SK-N-MC (cell line): ENCODE data around the gene CNPY3.

ENCODE experiments used
- EZH2 ChIP-seq: fragments of 200-600 bp; sonication (generic); IDR thresholded peaks from one replicate; pipeline ENCODE4 v1.6.1; 2017; ENCODE audit warnings: antibody characterized with exemption
- FOXP2 ChIP-seq: optimal IDR thresholded peaks from 2 replicates; pipeline ENCODE3; 2011; ENCODE audit warnings: mild to moderate bottlenecking, moderate library complexity; ENCODE audit not compliant: insufficient read depth; ENCODE audit errors: extremely low read length, control extremely low read depth
- POLR2AphosphoS5 ChIP-seq: IDR thresholded peaks from 2 replicates; pipeline ENCODE4 v1.6.1; 2012; ENCODE audit warnings: mild to moderate bottlenecking, low read depth, low read length, borderline replicate concordance

DNA sequence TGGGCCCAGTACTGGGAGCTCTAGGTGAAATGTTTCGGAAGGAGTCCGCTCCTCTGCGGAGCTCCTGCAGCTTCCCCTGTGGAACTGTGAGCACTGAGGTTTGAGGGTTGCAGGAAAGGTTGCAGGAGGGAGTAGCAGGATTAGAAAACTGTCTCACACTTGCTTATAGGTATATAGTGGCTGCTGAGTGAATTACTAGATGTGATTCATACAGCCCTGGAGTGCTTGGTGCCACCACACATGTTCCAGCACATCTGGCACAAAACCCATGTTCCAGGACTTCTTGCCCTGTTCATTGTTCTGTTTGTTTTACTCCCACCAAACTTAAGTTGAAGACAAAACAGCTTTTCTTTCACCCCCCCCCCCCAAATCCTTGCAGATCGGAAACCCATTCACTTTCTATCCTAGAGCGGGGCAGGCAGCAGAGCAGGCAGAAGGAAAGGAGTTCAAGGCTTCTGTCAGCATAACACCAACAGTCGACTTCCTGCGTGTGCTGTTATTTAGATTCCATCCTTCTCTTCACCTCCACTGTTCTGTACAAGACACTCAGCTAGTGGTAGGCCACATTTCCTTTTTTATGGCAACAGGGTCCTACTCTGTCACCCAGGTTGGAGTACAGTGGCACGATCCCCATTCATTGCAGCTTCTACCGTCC is 50.4 kb downstream of the CNPY3 start:
- no peak for TF ChIP-seq EZH2
- TF ChIP-seq POLR2AphosphoS5, result no peak
- TF ChIP-seq FOXP2, result no peak
